ENCODE data around the gene RB1. TPM values are rescaled to one million over a fixed set of nuclear protein-coding genes. Genes with fewer than 3 reads are reported as not detected.
"Not testable (repeated sequence)": the region's sequence is repeated elsewhere in the genome, so short reads cannot be mapped to it uniquely, and the experiment has no call there.

Gene RB1
- total RNA-seq, 1 donor from 2014 or later, result 33.1 TPM

DNA sequence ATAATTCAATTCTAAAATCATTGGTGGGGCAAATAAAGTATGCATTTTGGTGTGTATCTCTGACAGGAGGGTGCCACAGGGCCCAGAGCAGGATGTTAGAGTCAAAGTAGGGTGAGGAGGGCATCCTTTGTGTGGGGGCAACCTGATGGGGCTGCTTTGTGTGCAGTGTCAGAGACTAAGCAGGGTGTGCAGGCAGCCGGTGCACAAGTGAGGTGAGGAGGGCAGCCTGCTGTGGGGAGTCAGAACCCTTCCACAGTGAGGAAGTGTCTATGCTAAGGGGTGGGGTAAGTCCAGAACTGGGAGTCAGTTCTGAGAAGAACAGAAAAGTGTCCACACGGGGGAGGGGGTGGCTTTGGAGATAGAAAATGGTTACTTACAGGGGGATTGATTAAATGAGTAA lies 40.7 kb downstream of the RB1 start:
- intact Hi-C loops (cut with micrococcal nuclease), result no loop called here

DNA sequence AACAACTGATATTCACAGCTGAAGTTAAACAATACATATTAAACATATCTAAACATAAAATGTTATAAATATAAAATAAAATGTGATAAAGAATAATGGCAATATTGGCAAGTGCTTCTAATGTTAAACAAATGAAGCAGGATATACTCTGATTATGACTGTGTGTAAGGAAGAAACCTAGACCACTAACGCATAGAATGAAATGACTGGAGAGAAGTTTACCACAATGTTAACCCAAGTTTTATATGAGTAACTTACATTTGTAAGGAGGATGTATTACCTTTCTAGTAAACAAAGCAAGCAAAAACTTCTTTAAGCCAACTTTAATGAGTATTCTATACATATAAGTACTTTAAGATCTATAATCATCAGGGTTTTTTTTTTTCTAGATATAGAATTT lies 43.0 kb downstream of the RB1 start:
- intact Hi-C loops (cut with micrococcal nuclease), result loop anchor here (2.0 to 5.0 kb wide), 2 partner anchors 56 to 216 kb away; no protein-coding TSS in a partner anchor

DNA sequence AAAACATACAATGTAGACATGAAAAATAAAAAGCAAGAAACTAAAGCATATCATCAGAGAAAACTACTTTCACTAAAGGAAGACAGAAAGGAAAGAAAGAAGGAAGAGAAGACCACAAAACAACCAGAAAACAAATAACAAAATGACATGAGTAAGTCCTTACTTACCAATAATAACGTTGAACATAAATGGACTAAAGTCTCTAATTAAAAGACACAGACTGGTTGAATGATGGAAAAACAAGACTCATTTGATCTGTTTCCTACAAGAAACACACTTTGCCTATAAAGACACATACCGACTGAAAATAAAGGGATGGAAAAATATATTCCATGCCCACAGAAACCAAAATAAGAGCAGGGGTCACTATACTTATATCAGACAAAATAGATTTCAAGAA lies 46.0 kb downstream of the RB1 start:
- intact Hi-C loops (cut with micrococcal nuclease), result loop anchor here (5.0 kb wide), 1 partner anchor 53 kb away; no protein-coding TSS in a partner anchor

DNA sequence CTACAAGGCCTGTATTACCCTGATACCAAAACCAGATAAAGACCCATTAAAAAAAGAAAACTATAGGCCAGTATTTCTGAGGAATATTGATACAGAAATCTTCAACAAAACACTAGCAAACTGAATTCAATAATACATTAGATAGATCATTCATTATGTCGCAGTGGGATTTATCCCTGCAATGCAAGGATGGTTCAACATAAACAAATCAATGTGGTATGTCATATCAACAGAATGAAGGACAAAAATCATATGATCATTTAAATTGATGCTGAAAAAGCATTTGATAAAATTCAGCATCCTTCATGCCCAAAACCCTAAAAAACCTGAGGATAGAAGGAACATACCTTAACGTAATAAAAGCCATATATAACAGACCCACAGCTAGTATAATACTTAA lies 50.0 kb downstream of the RB1 start:
- intact Hi-C loops (cut with micrococcal nuclease), result no loop called here

DNA sequence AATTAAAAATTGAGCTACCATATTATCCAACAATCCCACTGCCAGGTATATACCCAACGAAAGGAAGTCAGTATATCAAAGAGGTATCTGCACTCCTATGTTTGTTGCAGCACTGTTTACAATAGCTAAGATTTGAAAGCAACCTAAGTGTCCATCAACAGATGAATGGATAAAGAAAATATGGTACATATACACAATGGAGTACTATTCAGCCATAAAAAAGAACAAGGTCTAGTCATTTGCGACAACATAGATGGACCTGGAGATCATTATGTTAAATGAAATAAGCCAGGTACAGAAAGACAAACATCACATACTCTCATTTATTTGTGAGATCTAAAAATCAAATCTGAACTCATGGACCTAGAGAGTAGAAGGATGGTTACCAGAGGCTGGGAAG lies 52.0 kb downstream of the RB1 start:
- intact Hi-C loops (cut with micrococcal nuclease), result not testable (repeated sequence)

DNA sequence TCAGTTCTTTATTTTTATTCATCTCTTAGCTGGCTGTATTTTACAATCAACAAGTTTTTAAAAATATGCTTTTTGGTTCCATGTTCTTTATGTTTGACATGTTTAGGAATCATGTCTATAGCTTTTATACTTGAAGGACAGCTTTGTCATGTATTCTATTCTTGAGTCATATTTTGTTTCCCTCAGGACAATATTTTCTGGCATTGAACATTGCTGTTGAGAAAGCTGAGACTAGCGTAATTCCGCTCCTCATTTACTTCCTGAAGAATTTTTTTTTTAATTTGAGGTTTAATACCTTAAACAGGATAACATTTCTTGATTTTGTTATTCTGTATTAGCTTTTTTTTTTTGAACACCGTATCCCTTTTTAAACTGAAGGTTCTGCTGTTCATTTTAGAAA lies 53.2 kb downstream of the RB1 start:
- intact Hi-C loops (cut with micrococcal nuclease), result no loop called here

DNA sequence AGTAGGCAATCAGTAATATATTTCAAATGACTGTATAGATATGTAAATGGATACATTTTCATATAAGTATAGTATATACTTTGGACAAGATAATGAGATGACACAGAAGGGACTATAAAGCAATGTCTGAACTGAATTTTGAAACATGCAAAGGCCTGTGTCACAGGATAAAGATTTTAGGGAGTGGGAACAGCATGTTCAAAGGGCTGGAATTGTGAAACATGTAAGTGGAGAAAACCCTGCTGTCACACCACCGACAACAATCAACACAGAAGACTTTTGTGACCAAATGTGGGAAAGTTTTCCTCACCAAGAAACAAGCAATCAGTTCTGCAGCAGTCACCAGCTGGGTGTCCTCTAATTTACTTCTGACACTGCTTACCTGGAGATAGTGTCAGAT lies 66.4 kb downstream of the RB1 start:
- intact Hi-C loops (cut with micrococcal nuclease), result no loop called here

DNA sequence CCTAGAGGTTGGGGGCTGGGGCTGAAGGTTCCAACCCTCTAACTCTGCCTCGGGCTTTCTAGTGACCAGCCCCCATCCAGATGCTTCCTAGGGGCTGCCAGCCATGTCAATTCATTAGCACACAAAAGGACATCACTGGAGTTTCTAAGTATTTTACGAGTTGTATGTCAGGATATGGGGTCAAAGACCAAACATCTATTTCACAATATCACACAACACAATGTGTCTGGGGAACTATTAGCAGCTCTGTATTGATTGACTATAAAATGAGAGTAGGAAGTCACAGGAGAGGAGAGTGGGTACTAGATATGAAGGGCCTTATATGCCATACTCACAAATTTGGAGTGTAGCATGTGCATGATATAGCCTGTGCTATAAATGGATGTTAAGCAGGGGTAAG lies 67.3 kb downstream of the RB1 start:
- intact Hi-C loops (cut with micrococcal nuclease), result no loop called here

DNA sequence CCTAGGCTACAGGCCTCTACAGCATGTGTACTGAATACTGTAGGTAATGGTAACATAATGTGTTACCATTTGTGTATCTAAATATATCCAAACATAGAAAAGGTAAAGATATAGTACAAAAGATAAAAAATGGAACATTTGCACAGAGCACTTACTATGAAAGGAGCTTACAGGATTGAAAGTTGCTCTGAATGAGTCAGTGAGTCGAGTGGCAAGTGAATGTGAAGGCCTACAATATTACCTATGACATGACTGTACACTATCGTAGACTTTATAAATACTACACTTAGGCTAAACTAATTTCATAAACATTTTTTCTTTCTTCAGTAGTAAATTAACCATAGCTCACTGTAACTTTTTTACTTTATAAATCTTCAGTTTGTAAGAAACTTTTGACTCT lies 74.3 kb downstream of the RB1 start:
- intact Hi-C loops (cut with micrococcal nuclease), result no loop called here

DNA sequence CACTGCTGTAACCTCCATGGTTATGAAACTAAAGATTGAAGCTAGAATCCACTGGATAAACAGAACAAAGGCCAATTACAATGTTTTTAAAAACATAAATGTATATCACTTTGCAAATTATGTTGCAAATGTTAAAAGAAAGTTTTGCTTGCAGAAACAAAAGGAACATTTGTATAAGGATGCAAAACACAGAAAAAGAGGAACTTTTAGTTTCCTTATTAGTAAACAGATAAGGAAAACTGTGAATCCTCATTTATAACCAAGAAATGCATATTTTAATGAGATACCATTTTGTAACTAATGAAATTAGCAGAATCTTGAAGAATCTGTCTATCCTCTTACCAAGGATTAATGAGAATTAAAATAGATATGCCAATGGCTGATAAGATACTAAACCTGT lies 77.0 kb downstream of the RB1 start:
- intact Hi-C loops (cut with micrococcal nuclease), result no loop called here

DNA sequence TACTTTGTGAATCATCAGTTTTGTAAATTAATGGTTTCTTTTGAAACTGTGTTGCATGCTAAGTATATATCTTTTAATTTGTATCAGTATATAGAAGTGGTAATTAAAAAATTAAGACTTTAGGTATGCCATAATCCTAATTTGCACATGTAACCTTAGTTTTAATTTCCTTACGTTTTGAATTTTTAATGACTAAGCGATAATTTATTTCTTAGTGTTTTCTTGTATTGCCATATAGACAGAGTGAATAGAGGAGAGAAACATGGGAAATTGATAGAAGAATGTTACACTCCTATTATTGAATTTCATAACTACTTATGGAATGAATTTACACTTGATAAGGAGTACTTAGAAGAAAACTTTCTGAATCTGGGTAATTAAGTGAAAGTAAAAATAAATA lies 79.8 kb downstream of the RB1 start:
- intact Hi-C loops (cut with micrococcal nuclease), result no loop called here

DNA sequence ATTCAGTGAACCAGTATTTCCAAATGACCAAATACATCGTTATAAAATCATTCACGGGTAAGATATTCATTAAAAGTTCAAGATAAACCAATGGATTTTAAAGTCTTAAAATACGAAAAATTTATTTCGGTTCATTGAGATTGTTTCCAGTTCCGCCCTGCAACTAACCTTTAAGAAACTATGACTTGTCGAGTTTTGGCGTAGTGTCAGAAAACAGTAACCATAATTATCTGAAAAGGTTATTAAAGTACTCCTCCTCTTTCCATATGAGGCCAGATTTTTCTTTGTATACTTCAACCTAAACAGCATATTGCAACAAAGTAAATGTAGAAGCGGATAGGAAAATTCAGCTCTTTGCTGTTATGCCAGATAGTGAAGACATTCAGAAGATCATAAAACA lies 83.3 kb downstream of the RB1 start:
- intact Hi-C loops (cut with micrococcal nuclease), result no loop called here

DNA sequence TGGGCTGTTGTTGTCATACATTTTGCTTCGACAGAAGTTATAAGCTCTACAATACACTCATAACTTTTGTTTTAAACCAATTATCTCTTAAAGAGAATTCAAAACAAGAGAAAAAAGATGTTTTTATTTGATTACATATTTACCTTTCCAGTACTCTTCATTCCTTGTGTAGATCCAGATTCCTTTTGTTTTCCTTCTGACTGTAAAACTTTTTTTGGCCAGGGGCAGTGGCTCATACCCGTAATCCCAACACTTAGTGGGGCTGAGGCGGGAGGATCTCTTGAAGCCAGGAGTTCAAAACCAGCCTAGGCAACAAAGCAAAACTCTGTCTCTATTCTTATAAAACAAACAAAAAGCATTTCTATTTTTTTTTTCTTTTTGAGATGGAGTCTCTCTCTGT lies 87.7 kb downstream of the RB1 start:
- intact Hi-C loops (cut with micrococcal nuclease), result no loop called here

DNA sequence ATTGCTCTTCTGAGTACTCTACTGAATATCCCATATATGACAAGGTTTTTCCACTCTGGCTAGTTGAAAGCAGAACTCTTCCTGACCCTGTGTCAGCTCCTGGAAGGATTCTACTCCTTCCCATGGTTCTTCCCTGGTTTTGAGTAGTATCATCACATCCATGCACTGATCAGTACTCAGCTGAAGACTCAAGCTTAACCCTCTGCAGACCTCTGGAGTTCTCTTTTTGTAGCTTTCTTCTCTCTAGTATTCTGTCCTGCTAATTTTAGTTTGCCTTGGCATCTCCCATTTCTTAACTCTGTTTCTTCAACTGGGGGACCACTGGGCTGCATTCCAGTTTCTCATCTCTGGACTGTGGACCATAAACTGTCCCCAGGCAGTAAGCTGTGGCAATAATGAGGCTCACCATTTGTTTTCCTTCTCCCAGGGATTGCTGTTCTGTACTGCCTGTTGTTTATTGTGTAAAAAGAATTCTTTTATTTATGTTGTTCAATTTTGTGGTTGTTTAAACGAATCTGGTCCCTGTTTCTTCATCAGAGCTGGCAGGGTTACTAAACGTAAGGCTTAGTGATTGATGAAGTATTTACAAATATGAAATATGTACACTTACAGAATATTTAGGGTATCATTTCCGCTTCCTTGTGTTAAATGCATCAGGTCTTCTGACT lies 89.6 kb downstream of the RB1 start:
- intact Hi-C loops (cut with micrococcal nuclease), result no loop called here

DNA sequence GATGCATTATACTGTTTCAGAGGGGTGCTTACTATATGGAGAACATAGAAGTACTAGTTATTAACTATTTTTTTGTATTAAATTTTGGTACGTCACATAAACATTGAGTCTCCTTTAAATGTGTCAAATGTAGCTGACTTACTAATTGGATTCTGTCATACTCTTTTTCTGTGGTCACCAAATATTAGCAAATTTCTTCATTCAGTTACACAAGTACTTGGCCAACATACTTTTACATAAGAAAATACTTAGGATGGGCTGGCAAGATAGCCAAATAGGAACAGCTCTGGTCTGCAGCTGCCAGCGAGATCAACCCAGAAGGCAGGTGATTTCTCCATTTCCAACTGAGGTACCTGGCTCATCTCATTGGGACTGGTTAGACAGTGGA lies 90.1 kb downstream of the RB1 start:
- intact Hi-C loops (cut with micrococcal nuclease), result no loop called here

DNA sequence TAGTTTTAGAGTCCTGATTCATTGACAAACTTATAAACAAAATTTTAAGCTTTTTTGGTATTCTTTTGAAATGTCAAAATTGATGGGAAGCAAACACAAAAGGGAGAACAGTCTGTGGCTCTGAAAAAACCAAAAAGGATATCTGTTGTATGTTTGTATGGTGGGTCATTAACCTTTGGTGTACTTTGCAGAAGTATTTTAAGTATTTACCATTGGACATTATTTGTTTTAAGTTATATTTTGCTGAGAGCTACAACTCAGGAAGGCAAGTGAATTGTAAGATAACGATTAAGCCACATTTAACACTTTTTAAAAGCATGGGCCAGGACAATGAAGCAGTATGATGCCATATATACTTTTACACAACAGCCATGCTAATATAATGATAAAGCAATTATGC lies 94.2 kb downstream of the RB1 start:
- intact Hi-C loops (cut with micrococcal nuclease), result no loop called here

DNA sequence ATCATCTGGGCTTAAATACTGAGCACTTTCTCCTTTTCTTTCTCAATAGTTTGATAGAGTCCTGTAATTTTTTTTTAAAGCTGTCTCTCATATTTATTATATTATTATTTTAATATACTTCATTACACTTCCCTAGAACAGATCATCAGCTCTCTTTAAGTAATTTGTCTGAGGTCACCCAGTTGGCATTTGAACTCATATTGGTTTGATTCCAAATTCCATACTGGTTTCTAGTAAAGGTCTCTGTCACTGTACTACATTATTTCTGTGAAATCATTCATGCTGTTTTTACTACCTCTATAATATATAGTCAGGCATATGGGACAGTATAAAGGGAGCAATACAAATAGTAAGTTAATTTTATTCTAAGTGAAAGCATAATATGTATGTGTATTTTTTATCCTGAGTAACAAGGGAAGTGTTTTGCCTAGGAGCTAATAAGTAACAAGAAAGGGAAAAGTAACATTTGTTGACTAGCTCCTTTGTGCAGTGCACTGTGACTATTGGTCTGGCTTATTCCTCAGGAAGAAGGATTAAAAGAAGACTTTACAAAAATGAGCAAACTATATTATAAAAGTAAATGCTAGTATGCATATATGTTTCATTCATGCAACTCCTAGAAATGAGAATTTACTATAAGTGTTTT lies 95.0 kb downstream of the RB1 start:
- intact Hi-C loops (cut with micrococcal nuclease), result no loop called here

DNA sequence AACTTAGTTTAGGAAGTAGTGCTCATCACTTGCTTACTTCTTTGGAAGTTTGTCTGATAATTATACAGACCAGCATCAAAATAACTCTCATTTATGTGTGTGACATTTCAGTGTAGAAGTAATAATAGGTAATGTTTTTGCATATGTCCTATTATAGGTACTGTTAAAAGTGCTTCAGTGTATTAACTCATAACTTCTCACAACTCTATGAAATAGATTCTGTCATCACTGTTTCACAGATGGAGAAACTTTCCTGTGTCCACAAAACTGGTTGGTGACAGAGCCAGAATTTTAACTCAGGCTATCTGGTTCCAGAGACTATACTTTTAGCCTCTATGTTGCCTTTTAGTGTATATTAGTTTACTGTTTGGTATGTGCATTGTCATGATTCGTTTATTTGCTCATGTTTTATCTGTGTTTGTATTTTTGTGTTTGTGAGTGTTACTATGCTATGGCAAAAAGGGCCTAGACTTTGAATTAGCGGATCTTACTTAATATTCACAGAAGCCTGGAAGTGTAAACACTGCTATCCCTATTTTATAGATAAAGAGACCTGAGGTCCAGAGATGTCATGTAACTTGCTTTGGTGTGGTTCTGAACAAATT lies 96.6 kb downstream of the RB1 start:
- intact Hi-C loops (cut with micrococcal nuclease), result loop anchor here (2.0 to 10.0 kb wide), 4 partner anchors 47 to 845 kb away; partner anchors contain the start of gene CDADC1

DNA sequence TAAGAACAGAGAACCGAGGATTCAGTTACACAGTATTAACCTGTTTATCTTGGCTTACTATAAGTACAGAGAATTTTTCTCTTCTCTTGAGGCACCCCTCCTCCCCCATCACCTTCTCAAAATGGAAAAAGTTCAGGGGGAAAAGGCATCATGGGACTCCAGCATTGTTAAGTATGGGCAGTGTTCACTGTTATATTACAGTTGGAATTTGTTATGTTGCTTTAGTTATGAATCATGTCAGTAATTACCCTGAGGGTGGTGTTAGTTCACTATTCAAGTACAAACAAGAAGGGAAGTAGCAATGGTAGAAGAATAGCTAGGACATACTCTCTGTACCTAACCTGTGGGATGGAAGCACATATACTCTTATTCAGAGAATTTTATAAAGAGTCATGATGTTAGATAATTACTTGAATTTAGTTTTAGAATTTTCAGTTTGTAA lies 97.3 kb downstream of the RB1 start:
- intact Hi-C loops (cut with micrococcal nuclease), result loop anchor here (1.0 to 10.0 kb wide), 8 partner anchors 46 to 844 kb away; partner anchors contain the start of gene CDADC1

DNA sequence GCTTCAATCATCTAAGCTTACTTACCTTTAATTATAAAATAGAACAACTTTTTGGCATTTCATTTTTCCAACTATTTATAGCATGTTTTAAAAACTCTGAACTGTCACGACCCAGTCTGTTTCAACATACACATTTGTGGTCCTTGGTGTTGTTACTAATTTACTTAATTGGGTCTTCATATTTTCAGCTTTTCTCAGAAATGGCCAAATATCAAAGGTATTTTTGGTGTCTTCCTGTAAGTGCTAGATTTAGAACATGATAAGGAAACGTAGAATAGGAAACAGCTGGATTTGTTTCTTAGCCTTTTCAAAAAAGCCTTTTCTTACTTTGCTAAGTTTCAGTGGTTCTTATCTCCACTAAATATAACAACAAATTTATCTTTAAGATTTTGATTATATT lies 97.9 kb downstream of the RB1 start:
- intact Hi-C loops (cut with micrococcal nuclease), result loop anchor here (1.0 to 10.0 kb wide), 8 partner anchors 45 to 843 kb away; partner anchors contain the start of gene CDADC1

DNA sequence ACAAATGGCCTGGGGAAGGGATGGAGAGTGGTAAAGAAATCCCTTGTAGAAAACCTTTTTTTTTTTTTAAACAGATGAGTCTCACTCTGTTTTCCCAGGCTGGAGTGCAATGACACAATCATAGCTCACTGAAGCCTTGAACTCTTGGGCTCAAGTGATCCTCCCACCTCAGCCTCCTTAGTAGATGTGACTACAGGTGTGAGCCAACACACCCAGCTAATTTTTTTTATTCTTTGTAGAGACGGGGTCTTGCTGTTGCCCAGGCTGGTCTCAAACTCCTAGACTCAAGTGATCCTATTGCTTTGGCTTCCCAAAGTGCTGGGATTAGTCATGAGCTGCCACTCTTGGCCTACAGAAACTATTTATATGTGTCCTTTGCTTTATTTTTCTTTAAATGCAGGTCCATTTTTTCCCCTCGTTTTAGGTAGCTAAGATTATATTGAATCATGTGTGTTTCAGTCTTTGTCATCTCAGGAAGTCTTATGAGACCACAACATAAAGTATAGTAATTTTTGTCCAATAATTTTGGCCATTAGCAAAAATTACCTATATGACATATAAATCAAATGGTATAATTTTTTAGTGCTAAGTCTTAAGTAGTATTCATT lies 98.9 kb downstream of the RB1 start:
- intact Hi-C loops (cut with micrococcal nuclease), result loop anchor here (2.0 to 10.0 kb wide), 5 partner anchors 55 to 842 kb away; partner anchors contain the start of genes CDADC1 and RB1

DNA sequence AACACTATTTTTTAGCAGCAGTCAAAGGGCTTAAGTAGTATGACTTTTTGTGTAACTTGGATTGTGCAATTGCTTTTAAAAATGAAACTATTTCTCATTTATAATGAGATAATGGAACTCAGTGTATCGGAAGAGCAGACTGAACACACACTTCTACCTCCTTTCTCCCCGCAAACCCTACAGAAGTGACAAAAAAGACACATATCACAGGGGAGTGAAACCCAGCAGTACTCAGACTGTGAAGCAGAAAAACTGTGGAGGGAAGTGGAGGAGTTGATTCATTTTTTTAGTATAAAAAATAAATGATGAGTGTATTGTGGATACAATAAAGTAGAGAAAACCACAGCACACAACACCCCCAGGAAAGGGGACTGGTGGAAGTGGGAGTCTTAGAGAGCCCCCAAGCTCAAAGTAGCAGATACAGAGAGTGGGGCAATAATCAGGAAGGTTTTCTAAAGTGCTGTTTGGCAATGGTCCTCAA lies 99.6 kb downstream of the RB1 start:
- intact Hi-C loops (cut with micrococcal nuclease), result loop anchor here (1.0 to 10.0 kb wide), 9 partner anchors 8 to 842 kb away; partner anchors contain the start of genes CDADC1 and RB1

Data from T-helper 1 cell treated with Interleukin-12 subunit alpha and Interleukin-12 subunit beta and Interleukin-4 antibody, amounts not matched to agents 30 ng/mL and 1 ng/mL, for 36 hours (primary cell).